HepG2 (cell line): ENCODE measurements around the gene C11orf21. TPM values are rescaled to one million over a fixed set of nuclear protein-coding genes. Genes with fewer than 3 reads are reported as not detected.

Experiments
- HHEX ChIP-seq: IDR thresholded peaks from 2 replicates; pipeline ENCODE4 v1.6.1; 2016; ENCODE audit warnings: control low read depth
- JUND ChIP-seq: sonication (generic); formaldehyde crosslinking; IDR thresholded peaks from 2 replicates; pipeline ENCODE4 v1.8.0; 2022; ENCODE audit warnings: mild to moderate bottlenecking, missing genetic modification reagents
- POLR2AphosphoS2 ChIP-seq: IDR thresholded peaks from 2 replicates; pipeline ENCODE4 v1.6.1; 2011; ENCODE audit warnings: low read depth, low read length, improper control_type of control experiment
- RERE ChIP-seq: IDR thresholded peaks from 2 replicates; pipeline ENCODE4 v1.6.1; 2016; ENCODE audit warnings: low read depth, missing genetic modification reagents, missing compliant biosample characterization
- TCF7 ChIP-seq: sonication (generic); IDR thresholded peaks from 2 replicates; pipeline ENCODE4 v1.6.1; 2016; ENCODE audit warnings: antibody characterized with exemption, low read depth
- ZNF512B ChIP-seq: sonication (generic); formaldehyde crosslinking; IDR thresholded peaks from 2 replicates; pipeline ENCODE4 v1.5.1; 2020; ENCODE audit warnings: missing genetic modification reagents, mild to moderate bottlenecking, borderline replicate concordance
- polyA plus RNA-seq, 8 experiments: library from polyadenylated mRNA; depleted of rRNA in 3 of 8; stranded (reverse) in 7 of 8; unstranded in 1 of 8; fragments of >200 nt; fragmentation: Illumina TruSeq in 4 of 8; extraction: Trizol in 4 of 8; gene quantifications; 2 replicates each; pipeline versions ENCODE4 v1.2.1 to v1.2.3, GENCODE V29; 2011 to 2016; ENCODE audit warnings: low read depth in 4 of 8, missing spikeins in 1 of 8, mixed read lengths in 1 of 8; ENCODE audit not compliant: insufficient read depth in 1 of 8
- total RNA-seq, 5 experiments: library from RNA; depleted of rRNA; stranded (reverse); fragments of >200 nt; fragmentation: Illumina TruSeq; extraction: Trizol; gene quantifications; 2 replicates each; pipeline ENCODE4 v1.2.3, GENCODE V29; 2016; ENCODE audit warnings: low read depth in 1 of 5

C11orf21 gene
- total and polyA plus RNA-seq, 2 of the 13 experiments (the other 11 are each of a cell fraction or from before 2014, with no cell fraction given): 0.08 TPM; not detected in 1

GRCh38 chr11:2317354-2318050 lies 15.8 kb upstream of the C11orf21 start (continued):
- TF ChIP-seq RERE (CRISPR knock-in tag) (no peak), TCF7 (no peak), ZNF512B (CRISPR knock-in tag) (no peak), JUND (CRISPR knock-in tag) (no peak), HHEX (CRISPR knock-in tag) (no peak), POLR2AphosphoS2 (no peak)
